Epithelial cell of esophagus (primary cell): ENCODE data around the gene FSCN2.

Source experiments
- DNase-seq: peaks from one replicate; pipeline ENCODE4 v3.0.0; 2010; ENCODE audit warnings: low read depth
- H3K4me3 ChIP-seq: 2 replicates; pipeline ENCODE4 v1.5.1; 2011; ENCODE audit warnings: mild to moderate bottlenecking, low read length, control low read depth
- CTCF ChIP-seq: IDR thresholded peaks from 2 replicates; pipeline ENCODE4 v1.5.1; 2011; ENCODE audit warnings: low read depth, mild to moderate bottlenecking, low read length, control low read depth, inconsistent platforms; ENCODE audit not compliant: insufficient read depth; ENCODE audit errors: missing control alignments

The FSCN2 gene, protein sequence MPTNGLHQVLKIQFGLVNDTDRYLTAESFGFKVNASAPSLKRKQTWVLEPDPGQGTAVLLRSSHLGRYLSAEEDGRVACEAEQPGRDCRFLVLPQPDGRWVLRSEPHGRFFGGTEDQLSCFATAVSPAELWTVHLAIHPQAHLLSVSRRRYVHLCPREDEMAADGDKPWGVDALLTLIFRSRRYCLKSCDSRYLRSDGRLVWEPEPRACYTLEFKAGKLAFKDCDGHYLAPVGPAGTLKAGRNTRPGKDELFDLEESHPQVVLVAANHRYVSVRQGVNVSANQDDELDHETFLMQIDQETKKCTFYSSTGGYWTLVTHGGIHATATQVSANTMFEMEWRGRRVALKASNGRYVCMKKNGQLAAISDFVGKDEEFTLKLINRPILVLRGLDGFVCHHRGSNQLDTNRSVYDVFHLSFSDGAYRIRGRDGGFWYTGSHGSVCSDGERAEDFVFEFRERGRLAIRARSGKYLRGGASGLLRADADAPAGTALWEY

DNA sequence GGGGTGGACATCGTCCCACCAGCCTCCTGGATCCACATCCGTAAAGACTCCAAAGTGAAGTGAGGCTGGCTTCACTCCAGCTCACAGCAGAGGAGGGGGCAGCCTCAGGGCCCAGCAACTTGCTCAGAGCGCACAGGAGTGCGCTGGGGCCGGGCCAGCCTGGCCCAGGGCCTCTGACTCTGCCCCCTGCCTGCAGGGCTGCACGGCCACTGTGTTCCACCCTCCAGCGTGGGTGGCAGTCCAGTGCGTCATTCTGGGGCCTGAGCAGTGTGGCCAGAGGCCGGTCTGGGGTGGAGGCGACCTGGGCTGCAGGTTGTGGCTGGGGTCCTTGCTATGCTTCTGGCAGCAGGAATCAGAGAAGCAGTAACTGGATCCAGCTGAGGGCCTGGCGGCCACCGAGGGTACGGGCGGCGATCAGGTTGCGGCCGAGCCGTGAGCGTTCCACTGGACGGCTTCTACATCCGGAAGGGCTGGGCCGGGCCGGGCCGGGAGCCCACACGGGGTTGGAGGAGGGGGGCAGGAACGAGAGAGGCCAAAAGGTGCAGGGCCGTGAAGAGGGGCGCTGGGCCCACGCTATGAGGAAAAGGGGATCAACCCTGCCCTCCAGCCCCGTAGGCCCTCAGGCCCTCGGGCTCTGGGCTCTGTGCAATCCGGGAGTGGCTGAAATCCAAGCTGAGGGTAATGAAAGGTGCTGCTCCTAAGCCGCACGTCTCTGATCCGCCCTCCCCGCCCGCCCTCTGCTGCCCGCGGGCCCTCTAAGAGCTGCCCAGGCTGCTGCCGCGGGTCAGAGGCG is at the start of gene FSCN2:
Gene FSCN2, plus strand, starts transcription at position 787 of the 793 bp plus-strand sequence. CDS start 155 bp downstream, outside the sequence.
- no peak for TF ChIP-seq CTCF
- no peak within 1 kb of the TSS for H3K4me3 ChIP-seq
- no peak for DNase-seq

- no peak overlapping the region for H3K4me3 ChIP-seq
- DNase-seq, result no peak
- TF ChIP-seq CTCF, result no peak
These were observed 48.8 kb upstream of the FSCN2 start for GRCh38 chr17:81479175-81480071.

- no peak for TF ChIP-seq CTCF
- DNase-seq, result peak; percentile 30
- H3K4me3 ChIP-seq, result no peak overlapping the region
These were observed 47.8 kb upstream of the FSCN2 start for GRCh38 chr17:81480140-81481072.

DNA sequence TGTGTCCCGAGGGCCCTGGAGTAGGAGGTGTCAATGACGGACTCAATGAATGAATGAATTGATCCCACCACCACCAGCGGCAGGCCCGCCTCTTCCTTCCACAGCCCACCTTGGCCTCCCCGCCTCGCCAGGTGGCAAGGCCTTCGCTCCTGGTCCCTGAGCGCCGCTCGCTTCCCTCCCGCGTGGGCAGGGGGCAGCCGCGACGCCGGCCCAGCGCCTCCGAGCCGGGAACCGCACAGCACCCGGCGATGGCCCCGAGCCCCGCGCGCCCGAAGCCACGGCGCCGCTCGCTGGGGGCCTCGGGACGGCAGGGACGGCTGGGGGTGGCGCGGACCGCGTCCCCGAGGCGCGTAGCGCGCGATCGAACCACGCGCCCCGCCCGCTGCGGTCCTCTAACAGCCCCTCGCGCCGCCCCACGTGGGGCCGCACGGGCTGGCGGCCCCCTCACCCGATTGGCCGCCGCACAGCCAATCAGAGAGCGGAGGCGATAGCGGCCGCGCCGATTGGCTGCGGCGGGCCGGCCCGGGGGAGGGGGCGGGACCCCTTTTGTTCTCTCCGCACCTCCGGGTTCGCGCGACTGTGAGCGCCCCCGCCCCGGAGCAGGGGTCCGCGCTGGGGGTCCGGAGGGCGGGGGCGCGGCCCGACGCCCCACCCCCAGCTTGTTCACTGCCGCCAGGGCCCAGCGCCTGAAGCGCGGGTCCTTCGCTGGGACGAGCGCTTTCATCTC is 46.9 kb upstream of the FSCN2 start:
- TF ChIP-seq CTCF, result no peak
- DNase-seq, result peak; percentile 76
- peak overlapping the region; percentile 33 for H3K4me3 ChIP-seq

DNA sequence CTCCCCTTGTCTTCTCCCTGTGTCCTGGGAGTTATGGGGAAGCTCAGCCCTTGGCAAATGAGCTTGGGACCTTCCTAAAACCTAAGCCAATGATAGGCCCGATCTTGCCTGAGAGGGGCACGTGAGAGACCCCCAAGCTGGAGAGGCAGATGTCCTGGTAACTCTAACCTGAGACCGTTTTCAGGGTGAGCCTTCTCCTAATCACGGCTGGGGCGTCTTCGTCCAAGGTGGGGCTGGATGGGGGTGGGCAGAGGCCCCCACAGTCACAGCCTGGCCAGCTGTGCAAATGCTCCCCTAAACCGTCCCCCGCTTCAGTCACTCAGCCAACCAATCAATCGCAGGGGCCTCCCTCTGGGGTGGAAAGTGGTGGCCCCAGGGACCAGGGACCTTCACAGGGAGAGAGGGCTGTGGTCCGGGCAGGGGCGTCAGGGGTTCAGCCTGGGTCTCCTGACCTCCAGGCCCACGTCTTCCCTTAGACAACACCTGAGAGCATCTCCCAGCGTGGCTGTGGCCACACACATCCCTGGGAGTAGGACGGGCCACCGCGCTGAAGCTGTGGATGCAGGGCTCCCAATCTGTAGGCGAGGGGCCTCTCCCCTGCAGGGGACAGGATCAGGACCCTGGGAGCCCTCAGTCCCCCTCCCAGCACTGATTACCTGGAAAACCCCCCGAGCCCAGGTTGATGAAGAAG is 46.2 kb upstream of the FSCN2 start:
- TF ChIP-seq CTCF, result no peak
- peak overlapping the region; percentile 33 for H3K4me3 ChIP-seq
- no peak for DNase-seq
